Measurements from ENCODE around the gene PCDHA10.

Gene PCDHA10

DNA sequence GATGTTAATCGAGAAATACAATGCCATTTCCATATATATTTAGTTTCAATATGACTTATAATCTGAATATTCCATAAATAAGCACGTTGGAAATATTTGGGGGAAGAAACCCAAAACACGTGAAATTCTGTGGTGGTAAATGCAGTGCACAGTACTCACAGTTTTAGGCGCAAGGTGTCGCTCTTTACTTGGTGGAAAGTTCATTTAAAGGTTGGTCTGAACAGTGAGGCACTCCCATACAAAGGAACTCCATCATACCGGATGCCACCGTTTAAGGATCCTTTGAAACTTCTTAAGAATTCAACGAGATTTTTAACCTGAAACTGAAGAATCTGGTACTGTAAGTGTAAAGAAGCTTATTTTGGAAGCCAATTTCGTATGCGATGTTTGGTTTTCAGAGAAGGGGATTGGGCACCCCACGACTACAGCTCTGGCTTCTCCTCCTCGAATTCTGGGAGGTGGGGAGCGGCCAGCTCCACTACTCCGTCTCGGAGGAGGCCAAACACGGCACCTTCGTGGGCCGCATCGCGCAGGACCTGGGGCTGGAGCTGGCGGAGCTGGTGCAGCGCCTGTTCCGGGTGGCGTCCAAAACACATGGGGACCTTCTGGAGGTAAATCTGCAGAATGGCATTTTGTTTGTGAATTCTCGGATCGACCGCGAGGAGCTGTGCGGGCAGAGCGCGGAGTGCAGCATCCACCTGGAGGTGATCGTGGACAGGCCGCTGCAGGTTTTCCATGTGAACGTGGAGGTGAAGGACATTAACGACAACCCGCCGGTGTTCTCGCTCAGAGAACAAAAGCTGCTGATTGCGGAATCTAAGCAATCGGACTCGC, 13.2 kb downstream of the PCDHA10 start, which contains the start of gene PCDHA11:
Gene PCDHA11 (plus strand): TSS at position 237 of the 834 bp plus-strand sequence. CDS start 147 bp downstream, at position 384.
- TF ChIP-seq POLR2AphosphoS5 (IDR thresholded peaks at IDR 0.05; ENCODE audit: low read depth, low read length), result no peak
- TF ChIP-seq FOXP2 (optimal IDR thresholded peaks at IDR 0.05; ENCODE audit: borderline replicate concordance, extremely low read depth, extremely low read length, insufficient read depth), result no peak
- TF ChIP-seq SIN3A (IDR thresholded peaks at IDR 0.05; ENCODE audit: borderline replicate concordance, insufficient read depth, low read length), result no peak
- TF ChIP-seq TAF1 (IDR thresholded peaks at IDR 0.05; ENCODE audit: borderline replicate concordance, insufficient read depth, low read length), result no peak
- TF ChIP-seq, protein P1, sequence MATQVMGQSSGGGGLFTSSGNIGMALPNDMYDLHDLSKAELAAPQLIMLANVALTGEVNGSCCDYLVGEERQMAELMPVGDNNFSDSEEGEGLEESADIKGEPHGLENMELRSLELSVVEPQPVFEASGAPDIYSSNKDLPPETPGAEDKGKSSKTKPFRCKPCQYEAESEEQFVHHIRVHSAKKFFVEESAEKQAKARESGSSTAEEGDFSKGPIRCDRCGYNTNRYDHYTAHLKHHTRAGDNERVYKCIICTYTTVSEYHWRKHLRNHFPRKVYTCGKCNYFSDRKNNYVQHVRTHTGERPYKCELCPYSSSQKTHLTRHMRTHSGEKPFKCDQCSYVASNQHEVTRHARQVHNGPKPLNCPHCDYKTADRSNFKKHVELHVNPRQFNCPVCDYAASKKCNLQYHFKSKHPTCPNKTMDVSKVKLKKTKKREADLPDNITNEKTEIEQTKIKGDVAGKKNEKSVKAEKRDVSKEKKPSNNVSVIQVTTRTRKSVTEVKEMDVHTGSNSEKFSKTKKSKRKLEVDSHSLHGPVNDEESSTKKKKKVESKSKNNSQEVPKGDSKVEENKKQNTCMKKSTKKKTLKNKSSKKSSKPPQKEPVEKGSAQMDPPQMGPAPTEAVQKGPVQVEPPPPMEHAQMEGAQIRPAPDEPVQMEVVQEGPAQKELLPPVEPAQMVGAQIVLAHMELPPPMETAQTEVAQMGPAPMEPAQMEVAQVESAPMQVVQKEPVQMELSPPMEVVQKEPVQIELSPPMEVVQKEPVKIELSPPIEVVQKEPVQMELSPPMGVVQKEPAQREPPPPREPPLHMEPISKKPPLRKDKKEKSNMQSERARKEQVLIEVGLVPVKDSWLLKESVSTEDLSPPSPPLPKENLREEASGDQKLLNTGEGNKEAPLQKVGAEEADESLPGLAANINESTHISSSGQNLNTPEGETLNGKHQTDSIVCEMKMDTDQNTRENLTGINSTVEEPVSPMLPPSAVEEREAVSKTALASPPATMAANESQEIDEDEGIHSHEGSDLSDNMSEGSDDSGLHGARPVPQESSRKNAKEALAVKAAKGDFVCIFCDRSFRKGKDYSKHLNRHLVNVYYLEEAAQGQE (IDR thresholded peaks at IDR 0.05; ENCODE audit: insufficient read depth in 1 of 2, low read depth in 2 of 2, low read length in 2 of 2), result no peak

DNA sequence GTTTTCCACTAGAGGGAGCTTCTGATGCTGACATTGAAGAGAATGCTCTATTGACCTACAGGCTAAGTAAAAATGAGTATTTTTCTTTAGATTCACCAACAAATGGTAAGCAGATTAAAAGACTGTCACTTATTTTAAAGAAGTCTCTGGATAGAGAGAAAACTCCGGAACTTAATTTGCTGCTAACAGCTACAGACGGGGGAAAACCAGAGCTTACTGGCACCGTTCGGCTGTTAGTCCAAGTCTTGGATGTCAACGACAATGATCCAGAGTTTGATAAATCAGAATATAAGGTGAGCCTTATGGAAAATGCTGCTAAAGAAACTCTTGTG, 13.8 kb downstream of the PCDHA10 start:
- TF ChIP-seq POLR2AphosphoS5 (IDR thresholded peaks at IDR 0.05; ENCODE audit: low read depth, low read length), result no peak
- TF ChIP-seq FOXP2 (optimal IDR thresholded peaks at IDR 0.05; ENCODE audit: borderline replicate concordance, extremely low read depth, extremely low read length, insufficient read depth), result no peak
- TF ChIP-seq SIN3A (IDR thresholded peaks at IDR 0.05; ENCODE audit: borderline replicate concordance, insufficient read depth, low read length), result no peak
- no peak for TF ChIP-seq TAF1 (IDR thresholded peaks at IDR 0.05; ENCODE audit: borderline replicate concordance, insufficient read depth, low read length)
- TF ChIP-seq, protein P1 (IDR thresholded peaks at IDR 0.05; ENCODE audit: insufficient read depth in 1 of 2, low read depth in 2 of 2, low read length in 2 of 2), result no peak

DNA sequence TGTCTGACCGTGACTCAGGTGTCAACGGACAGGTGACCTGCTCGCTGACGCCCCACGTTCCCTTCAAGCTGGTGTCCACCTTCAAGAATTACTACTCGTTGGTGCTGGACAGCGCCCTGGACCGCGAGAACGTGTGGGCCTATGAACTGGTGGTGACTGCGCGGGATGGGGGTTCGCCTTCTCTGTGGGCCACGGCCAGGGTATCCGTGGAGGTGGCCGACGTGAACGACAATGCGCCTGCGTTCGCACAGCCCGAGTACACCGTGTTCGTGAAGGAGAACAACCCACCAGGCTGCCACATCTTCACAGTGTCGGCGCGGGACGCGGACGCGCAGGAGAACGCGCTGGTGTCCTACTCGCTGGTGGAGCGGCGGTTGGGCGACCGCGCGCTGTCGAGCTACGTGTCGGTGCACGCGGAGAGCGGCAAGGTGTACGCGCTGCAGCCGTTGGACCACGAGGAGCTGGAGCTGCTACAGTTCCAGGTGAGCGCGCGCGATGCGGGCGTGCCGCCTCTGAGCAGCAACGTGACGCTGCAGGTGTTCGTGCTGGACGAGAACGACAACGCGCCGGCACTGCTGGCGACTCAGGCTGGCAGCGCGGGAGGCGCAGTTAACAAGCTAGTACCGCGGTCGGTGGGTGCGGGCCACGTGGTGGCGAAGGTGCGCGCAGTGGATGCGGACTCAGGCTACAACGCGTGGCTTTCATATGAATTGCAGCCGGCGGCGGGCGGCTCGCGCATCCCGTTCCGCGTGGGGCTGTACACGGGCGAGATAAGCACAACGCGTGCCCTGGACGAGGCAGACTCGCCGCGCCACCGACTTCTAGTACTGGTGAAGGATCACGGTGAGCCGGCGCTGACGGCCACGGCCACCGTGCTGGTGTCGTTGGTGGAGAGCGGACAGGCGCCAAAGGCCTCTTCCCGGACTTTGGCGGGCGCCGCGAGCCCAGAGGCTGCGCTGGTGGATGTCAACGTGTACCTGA, 14.8 kb downstream of the PCDHA10 start:
- TF ChIP-seq FOXP2 (optimal IDR thresholded peaks at IDR 0.05; ENCODE audit: borderline replicate concordance, extremely low read depth, extremely low read length, insufficient read depth), result no peak
- TF ChIP-seq, protein P1 (IDR thresholded peaks at IDR 0.05; ENCODE audit: insufficient read depth in 1 of 2, low read depth in 2 of 2, low read length in 2 of 2), result 0 out of 4 replicates have a peak, but pooled peaks of 1 of the 2 experiments have one; percentile 66

DNA sequence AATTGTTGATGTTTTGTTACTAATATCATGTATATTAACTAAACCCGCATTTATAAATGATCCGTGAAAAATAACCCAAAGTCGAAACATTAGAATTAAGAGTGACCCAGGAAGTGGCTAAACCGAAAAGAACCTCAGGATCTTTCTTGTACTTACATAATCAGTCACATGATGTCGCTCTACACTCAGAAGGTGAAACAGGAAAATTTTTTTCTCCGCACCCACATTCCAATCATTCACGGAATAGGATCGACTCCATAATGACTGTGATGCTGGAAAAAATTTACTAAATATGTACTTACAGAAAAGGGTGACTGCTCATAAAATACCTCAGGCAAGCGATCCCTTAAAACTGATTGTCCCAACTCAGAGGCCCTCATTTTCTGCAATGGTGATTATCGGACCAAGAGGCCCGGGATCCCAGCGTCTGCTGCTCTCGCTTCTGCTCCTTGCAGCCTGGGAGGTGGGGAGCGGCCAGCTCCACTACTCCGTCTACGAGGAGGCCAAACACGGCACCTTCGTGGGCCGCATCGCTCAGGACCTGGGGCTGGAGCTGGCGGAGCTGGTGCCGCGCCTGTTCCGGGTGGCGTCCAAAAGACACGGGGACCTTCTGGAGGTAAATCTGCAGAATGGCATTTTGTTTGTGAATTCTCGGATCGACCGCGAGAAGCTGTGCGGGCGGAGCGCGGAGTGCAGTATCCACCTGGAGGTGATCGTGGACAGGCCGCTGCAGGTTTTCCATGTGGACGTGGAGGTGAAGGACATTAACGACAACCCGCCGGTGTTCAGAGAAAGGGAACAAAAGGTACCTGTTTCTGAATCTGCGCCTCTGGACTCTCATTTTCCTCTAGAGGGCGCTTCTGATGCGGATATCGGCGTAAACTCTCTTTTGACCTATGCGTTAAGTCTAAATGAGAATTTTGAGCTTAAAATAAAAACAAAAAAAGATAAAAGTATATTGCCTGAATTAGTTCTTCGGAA, 19.7 kb downstream of the PCDHA10 start, which contains the start of gene PCDHA12:
Gene PCDHA12 (plus strand): TSS at position 224 of the 981 bp plus-strand sequence. CDS start 165 bp downstream, at position 389.
- no peak for TF ChIP-seq TAF1 (IDR thresholded peaks at IDR 0.05; ENCODE audit: borderline replicate concordance, insufficient read depth, low read length)
